Keratinocyte (primary cell): Measurements from ENCODE around the gene CPNE4. TPM values are rescaled to one million over a fixed set of nuclear protein-coding genes. Genes with fewer than 3 reads are reported as not detected.

Source experiments
- DNase-seq: peaks from one replicate; pipeline ENCODE4 v3.0.0-alpha.2; 2011; ENCODE audit warnings: low read depth, missing footprints, low spot score
- FAIRE-seq: peaks from 2 replicates; lab custom pipeline; 2011; peaks lifted over from hg19 to GRCh38; lab: Jason Lieb, UNC
- H2AFZ ChIP-seq: 2 replicates; pipeline ENCODE4 v1.6.0; 2012; ENCODE audit warnings: low read length, control low read depth, inconsistent platforms; ENCODE audit not compliant: control insufficient read depth
- H3K27ac ChIP-seq: 2 replicates; pipeline ENCODE4 v1.5.1; 2011; ENCODE audit warnings: low read length; ENCODE audit not compliant: control insufficient read depth, insufficient read depth
- H3K27me3 ChIP-seq: 3 replicates; pipeline ENCODE4 v1.6.0; 2011; ENCODE audit warnings: low read length; ENCODE audit not compliant: control insufficient read depth, insufficient read depth; ENCODE audit errors: extremely low read depth
- H3K36me3 ChIP-seq, 2 experiments: 2 replicates in 1 of 2; 3 replicates in 1 of 2; pipeline ENCODE4 v1.5.1; 2011; ENCODE audit warnings: low read length in 2 of 2, mild to moderate bottlenecking in 1 of 2; ENCODE audit not compliant: control insufficient read depth in 2 of 2, insufficient read depth in 2 of 2; ENCODE audit errors: extremely low read depth in 1 of 2
- H3K4me1 ChIP-seq: 3 replicates; pipeline ENCODE4 v1.5.1; 2011; ENCODE audit warnings: low read length; ENCODE audit not compliant: control insufficient read depth, insufficient read depth; ENCODE audit errors: extremely low read depth
- H3K4me2 ChIP-seq: 3 replicates; pipeline ENCODE4 v1.6.0; 2011; ENCODE audit warnings: low read depth, low read length; ENCODE audit not compliant: control insufficient read depth, insufficient read depth; ENCODE audit errors: extremely low read depth
- H3K4me3 ChIP-seq, 3 experiments: fragments of 200-600 bp in 1 of 3; sonication (generic) in 1 of 3; 2 replicates in 2 of 3; 3 replicates in 1 of 3; pipeline ENCODE4 v1.5.1; 2011 to 2016; ENCODE audit warnings: low read length in 3 of 3, mild to moderate bottlenecking in 3 of 3, control low read depth in 2 of 3, inconsistent platforms in 1 of 3, low read depth in 1 of 3, mixed read lengths in 1 of 3, mixed run types in 1 of 3, moderate library complexity in 1 of 3; ENCODE audit not compliant: control insufficient read depth in 2 of 3, insufficient read depth in 2 of 3; ENCODE audit errors: extremely low read depth in 1 of 3
- H3K79me2 ChIP-seq: 2 replicates; pipeline ENCODE4 v1.6.0; 2012; ENCODE audit warnings: low read length; ENCODE audit not compliant: control insufficient read depth, insufficient read depth
- H3K9ac ChIP-seq: 3 replicates; pipeline ENCODE4 v1.6.0; 2011; ENCODE audit warnings: low read length; ENCODE audit not compliant: control insufficient read depth, insufficient read depth; ENCODE audit errors: extremely low read depth
- H3K9me1 ChIP-seq: 3 replicates; pipeline ENCODE4 v1.6.0; 2011; ENCODE audit warnings: low read length; ENCODE audit not compliant: control insufficient read depth, insufficient read depth; ENCODE audit errors: extremely low read depth
- H3K9me3 ChIP-seq: 2 replicates; pipeline ENCODE4 v1.5.1; 2012; ENCODE audit warnings: low read depth, low read length; ENCODE audit not compliant: control insufficient read depth
- H4K20me1 ChIP-seq: 3 replicates; pipeline ENCODE4 v1.6.0; 2011; ENCODE audit warnings: low read length; ENCODE audit not compliant: control insufficient read depth, insufficient read depth; ENCODE audit errors: extremely low read depth
- CTCF ChIP-seq, 3 experiments: IDR thresholded peaks in 1 of 3; conservative IDR thresholded peaks in 1 of 3; optimal IDR thresholded peaks in 1 of 3; 2 replicates in 2 of 3; 3 replicates in 1 of 3; pipeline versions ENCODE3 to v1.5.1; 2011; ENCODE audit warnings: low read length in 3 of 3, mild to moderate bottlenecking in 3 of 3, moderate library complexity in 2 of 3, control low read depth in 1 of 3, inconsistent platforms in 1 of 3; ENCODE audit not compliant: insufficient read depth in 2 of 3; ENCODE audit errors: extremely low read depth in 1 of 3
- EZH2 ChIP-seq: IDR thresholded peaks from one replicate; pipeline ENCODE4 v1.6.1; 2012; ENCODE audit warnings: inconsistent platforms, mild to moderate bottlenecking, low read length, moderate library complexity
- dilution Hi-C: fragments of 300-500 bp; cut with MboI; formaldehyde crosslinking; loops from one replicate; pipeline ENCODE4 v1.7.0; 2020; ENCODE audit warnings: low sequenced_read_pairs; ENCODE audit not compliant: extremely low pct_ligation_motif_present
- polyA plus RNA-seq, 5 experiments: library from polyadenylated mRNA; depleted of rRNA in 3 of 5; stranded (reverse) in 3 of 5; stranded (forward) in 1 of 5; unstranded in 1 of 5; fragments of >200 nt; gene quantifications; 1 replicate in 1 of 5; 2 replicates in 3 of 5; 3 replicates in 1 of 5; pipeline versions ENCODE4 v1.2.1 to v1.2.3, GENCODE V29; 2011 to 2012; ENCODE audit warnings: missing spikeins in 2 of 5, low read depth in 1 of 5, low replicate concordance in 1 of 5

CPNE4 gene
- polyA plus RNA-seq, 1 donor (not counting 4 experiments of a cell fraction or from before 2014, with no cell fraction given), result 0.08 TPM

GRCh38 chr3:131731709-131732108, 303.1 kb downstream of the CPNE4 start:
- H3K79me2 ChIP-seq, result no peaks in the 10 kb centered on the region
- TF ChIP-seq CTCF (optimal IDR thresholded peaks at IDR 0.05 in 1 of 3, IDR thresholded peaks at IDR 0.05 in 1 of 3, conservative IDR thresholded peaks at IDR 0.05 in 1 of 3; ENCODE audit: extremely low read depth in 1 of 3, insufficient read depth in 2 of 3, low read length in 3 of 3), result no peak
- no peak for TF ChIP-seq EZH2
- peaks cover 4% of the 10 kb centered on the region for H3K27me3 ChIP-seq
- no peaks in the 10 kb centered on the region for H3K9me1 ChIP-seq
- DNase-seq (no peak), FAIRE-seq (no peak)
- H3K36me3 ChIP-seq, result no peaks in the 10 kb centered on the region
- no peak overlapping the region for H3K4me2 ChIP-seq
- no peaks in the 10 kb centered on the region for H3K4me1 ChIP-seq
- H4K20me1 ChIP-seq, result no peaks in the 10 kb centered on the region
- no peak overlapping the region for H3K27ac ChIP-seq
- H3K9ac ChIP-seq, result no peak overlapping the region
- no peak overlapping the region for H2AFZ ChIP-seq
- dilution Hi-C loops, result no loop called here
- no peaks in the 10 kb centered on the region for H3K9me3 ChIP-seq
- no peak overlapping the region for H3K4me3 ChIP-seq

DNA sequence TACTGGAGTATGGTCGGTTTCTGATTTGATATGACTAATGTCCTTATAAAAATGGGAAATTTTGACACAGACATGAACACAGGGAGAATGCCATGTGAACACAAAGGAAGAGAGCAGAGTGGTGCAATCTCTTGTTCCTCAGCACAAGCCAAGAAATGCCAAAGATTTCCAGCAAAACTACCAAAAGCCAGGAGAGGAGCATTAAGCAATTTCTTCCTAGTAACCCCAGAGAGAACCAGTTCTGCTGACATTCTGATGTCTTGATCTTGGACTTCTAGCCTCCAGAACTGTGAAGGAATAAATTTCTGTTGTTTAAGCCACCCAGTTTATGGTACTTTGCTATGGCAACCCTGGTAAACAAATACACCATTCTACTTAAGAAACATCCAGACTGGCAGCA, 304.2 kb downstream of the CPNE4 start:
- FAIRE-seq (no peak), DNase-seq (no peak)
- no peaks in the 10 kb centered on the region for H3K4me1 ChIP-seq
- no peak overlapping the region for H2AFZ ChIP-seq
- no peaks in the 10 kb centered on the region for H4K20me1 ChIP-seq
- no peaks in the 10 kb centered on the region for H3K9me3 ChIP-seq
- dilution Hi-C loops, result no loop called here
- H3K36me3 ChIP-seq, result no peaks in the 10 kb centered on the region
- no peak overlapping the region for H3K4me2 ChIP-seq
- H3K9me1 ChIP-seq, result no peaks in the 10 kb centered on the region
- no peak overlapping the region for H3K4me3 ChIP-seq
- H3K9ac ChIP-seq, result no peak overlapping the region
- peaks cover 4% of the 10 kb centered on the region for H3K27me3 ChIP-seq
- TF ChIP-seq EZH2 (no peak), CTCF (optimal IDR thresholded peaks at IDR 0.05 in 1 of 3, IDR thresholded peaks at IDR 0.05 in 1 of 3, conservative IDR thresholded peaks at IDR 0.05 in 1 of 3; ENCODE audit: extremely low read depth in 1 of 3, insufficient read depth in 2 of 3, low read length in 3 of 3) (no peak)
- H3K27ac ChIP-seq, result no peak overlapping the region
- H3K79me2 ChIP-seq, result no peaks in the 10 kb centered on the region
